SK-N-SH treated with all-trans-retinoic acid at 6 μM for 48 hours (cell line): Measurements from ENCODE around the gene PGGT1B.

Experiments
- PATZ1 ChIP-seq: fragments of 250-450 bp; sonication (Bioruptor Pico); IDR thresholded peaks from 2 replicates; pipeline ENCODE4 v1.8.0; 2020; ENCODE audit warnings: mild to moderate bottlenecking, moderate library complexity, borderline replicate concordance
- RARB ChIP-seq: fragments of 250-450 bp; sonication (Bioruptor Pico); IDR thresholded peaks from 2 replicates; pipeline ENCODE4 v1.8.0; 2021; ENCODE audit warnings: mild to moderate bottlenecking, moderate library complexity
- SNAI2 ChIP-seq: fragments of 250-450 bp; sonication (Bioruptor Pico); IDR thresholded peaks from 2 replicates; pipeline ENCODE4 v1.5.0; 2020; ENCODE audit warnings: mild to moderate bottlenecking, moderate library complexity
- TSHZ2 ChIP-seq: fragments of 250-450 bp; sonication (Bioruptor Pico); IDR thresholded peaks from 2 replicates; pipeline ENCODE4 v1.5.0; 2020; ENCODE audit warnings: mild to moderate bottlenecking, moderate library complexity
- ZC3H10 ChIP-seq: fragments of 250-450 bp; sonication (Bioruptor Pico); IDR thresholded peaks from 2 replicates; pipeline ENCODE4 v1.5.1; 2021; ENCODE audit warnings: mild to moderate bottlenecking, moderate library complexity
- ZFP3 ChIP-seq: fragments of 250-450 bp; sonication (Bioruptor Pico); IDR thresholded peaks from 2 replicates; pipeline ENCODE4 v1.5.0; 2020; ENCODE audit warnings: mild to moderate bottlenecking, moderate library complexity
- ZFP30 ChIP-seq: fragments of 450-650 bp; formaldehyde crosslinking; IDR thresholded peaks from 2 replicates; pipeline ENCODE4 v1.5.0; 2022; ENCODE audit warnings: mild to moderate bottlenecking, moderate library complexity

- no peak for TF ChIP-seq SNAI2 (CRISPR knock-in tag)
- TF ChIP-seq RARB, result no peak
- TF ChIP-seq ZFP3 (CRISPR knock-in tag), result no peak
- TF ChIP-seq ZFP30, result no peak
- no peak for TF ChIP-seq PATZ1 (CRISPR knock-in tag)
- no peak for TF ChIP-seq ZC3H10 (CRISPR knock-in tag)
- no peak for TF ChIP-seq TSHZ2 (CRISPR knock-in tag)
Measured at GRCh38 chr5:115260248-115260647, 2.4 kb downstream of the PGGT1B start.
